Ascending aorta (tissue), 2 donors: Measurements from ENCODE around the gene ARVCF. TPM values are rescaled to one million over a fixed set of nuclear protein-coding genes. Genes with fewer than 3 reads are reported as not detected.

Experiments
- DNase-seq, 2 donors: peaks; one replicate each; pipeline ENCODE4 v3.0.0-alpha.2; 2019; ENCODE audit warnings: low spot score in 2 of 2
- H3K27ac ChIP-seq, 2 donors: fragments of 200-600 bp; sonication (generic); one replicate each; pipeline ENCODE4 v1.5.1; 2016 to 2017; ENCODE audit warnings: mild to moderate bottlenecking in 1 of 2
- H3K27me3 ChIP-seq: fragments of 200-600 bp; sonication (generic); one replicate; pipeline ENCODE4 v1.5.1; 2017
- H3K36me3 ChIP-seq, 2 donors: fragments of 200-600 bp; sonication (generic); one replicate each; pipeline ENCODE4 v1.5.1; 2016
- H3K4me1 ChIP-seq, 2 donors: fragments of 200-600 bp; sonication (generic); one replicate each; pipeline ENCODE4 v1.5.1; 2016 to 2017; ENCODE audit warnings: mild to moderate bottlenecking in 1 of 2
- H3K4me3 ChIP-seq, 2 donors: fragments of 200-600 bp; sonication (generic); one replicate each; pipeline ENCODE4 v1.5.1; 2016 to 2017; ENCODE audit warnings: mild to moderate bottlenecking in 1 of 2
- H3K9me3 ChIP-seq, 2 donors: fragments of 200-600 bp; sonication (generic); one replicate each; pipeline ENCODE4 v1.5.1; 2016
- intact Hi-C: fragments of 100-400 bp; cut with DNase I; formaldehyde crosslinking; loops from one replicate; pipeline ENCODE4 v1.15.1; 2023
- total RNA-seq: library from RNA; depleted of rRNA; stranded (reverse); fragments of >200 nt; gene quantifications from one replicate; pipeline ENCODE4 v1.1.0, GENCODE V29; 2016
- TF ChIP-seq, protein P1 (sequence below), 3 experiments: fragments of 200-600 bp in 2 of 3; fragments of 450-650 bp in 1 of 3; sonication (generic) in 2 of 3; IDR thresholded peaks; one replicate each; pipeline ENCODE4 v1.5.1; 2016 to 2019; ENCODE audit warnings: antibody characterized with exemption in 3 of 3, mild to moderate bottlenecking in 1 of 3, moderate library complexity in 1 of 3

Gene ARVCF
- total RNA-seq, 1 donor from 2014 or later: 252 TPM

DNA sequence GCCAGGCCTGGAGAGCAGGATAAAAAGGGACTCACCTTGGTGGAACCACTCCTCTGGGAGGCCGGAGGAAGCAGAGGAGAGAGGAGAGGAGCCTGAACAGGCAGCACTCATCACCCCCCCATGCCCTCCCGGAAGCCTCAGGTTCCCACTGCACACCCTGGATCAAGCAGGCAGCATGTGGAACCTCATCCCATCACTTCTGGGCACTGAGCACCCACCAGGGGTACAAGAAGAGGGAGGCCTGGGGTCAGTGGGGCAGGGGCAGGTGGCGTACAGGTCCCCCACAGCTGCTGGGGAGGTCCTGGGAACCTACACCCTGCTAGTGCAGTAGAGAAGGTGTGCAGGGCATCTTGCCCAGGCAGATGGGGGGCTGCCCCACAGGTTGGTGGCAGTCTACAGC, 40.0 kb downstream of the ARVCF start:
- no peaks in the 10 kb centered on the region for H3K9me3 ChIP-seq
- peaks cover 0 to 4% of the 10 kb centered on the region in 2 donors for H3K4me1 ChIP-seq
- no peak overlapping the region for H3K4me3 ChIP-seq
- no peaks in the 10 kb centered on the region for H3K27me3 ChIP-seq
- TF ChIP-seq, protein P1, sequence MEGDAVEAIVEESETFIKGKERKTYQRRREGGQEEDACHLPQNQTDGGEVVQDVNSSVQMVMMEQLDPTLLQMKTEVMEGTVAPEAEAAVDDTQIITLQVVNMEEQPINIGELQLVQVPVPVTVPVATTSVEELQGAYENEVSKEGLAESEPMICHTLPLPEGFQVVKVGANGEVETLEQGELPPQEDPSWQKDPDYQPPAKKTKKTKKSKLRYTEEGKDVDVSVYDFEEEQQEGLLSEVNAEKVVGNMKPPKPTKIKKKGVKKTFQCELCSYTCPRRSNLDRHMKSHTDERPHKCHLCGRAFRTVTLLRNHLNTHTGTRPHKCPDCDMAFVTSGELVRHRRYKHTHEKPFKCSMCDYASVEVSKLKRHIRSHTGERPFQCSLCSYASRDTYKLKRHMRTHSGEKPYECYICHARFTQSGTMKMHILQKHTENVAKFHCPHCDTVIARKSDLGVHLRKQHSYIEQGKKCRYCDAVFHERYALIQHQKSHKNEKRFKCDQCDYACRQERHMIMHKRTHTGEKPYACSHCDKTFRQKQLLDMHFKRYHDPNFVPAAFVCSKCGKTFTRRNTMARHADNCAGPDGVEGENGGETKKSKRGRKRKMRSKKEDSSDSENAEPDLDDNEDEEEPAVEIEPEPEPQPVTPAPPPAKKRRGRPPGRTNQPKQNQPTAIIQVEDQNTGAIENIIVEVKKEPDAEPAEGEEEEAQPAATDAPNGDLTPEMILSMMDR (IDR thresholded peaks at IDR 0.05): no peak
- no peak overlapping the region for H3K27ac ChIP-seq
- no peak for DNase-seq
- intact Hi-C loops: no loop called here
- peaks cover 79 to 80% of the 10 kb centered on the region in 2 donors for H3K36me3 ChIP-seq

DNA sequence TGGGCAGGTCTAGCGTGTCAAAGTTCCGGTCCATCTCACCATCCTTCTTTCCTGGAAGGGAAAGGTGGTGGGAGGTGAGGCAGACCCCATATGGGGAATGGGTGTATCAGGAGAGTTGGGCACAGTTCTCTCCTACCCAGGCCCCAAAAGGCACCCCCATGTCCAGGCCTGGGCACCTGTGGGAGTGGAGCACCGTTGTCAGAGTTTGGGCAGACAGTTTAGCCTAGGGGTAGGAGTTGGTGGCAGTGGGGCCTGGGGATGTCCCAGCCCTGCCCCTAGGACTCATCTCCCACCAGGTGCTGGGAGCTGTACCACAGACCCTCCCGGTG, 41.0 kb downstream of the ARVCF start:
- H3K36me3 ChIP-seq: peaks cover 79 to 81% of the 10 kb centered on the region in 2 donors
- TF ChIP-seq, protein P1 (IDR thresholded peaks at IDR 0.05): no peak

DNA sequence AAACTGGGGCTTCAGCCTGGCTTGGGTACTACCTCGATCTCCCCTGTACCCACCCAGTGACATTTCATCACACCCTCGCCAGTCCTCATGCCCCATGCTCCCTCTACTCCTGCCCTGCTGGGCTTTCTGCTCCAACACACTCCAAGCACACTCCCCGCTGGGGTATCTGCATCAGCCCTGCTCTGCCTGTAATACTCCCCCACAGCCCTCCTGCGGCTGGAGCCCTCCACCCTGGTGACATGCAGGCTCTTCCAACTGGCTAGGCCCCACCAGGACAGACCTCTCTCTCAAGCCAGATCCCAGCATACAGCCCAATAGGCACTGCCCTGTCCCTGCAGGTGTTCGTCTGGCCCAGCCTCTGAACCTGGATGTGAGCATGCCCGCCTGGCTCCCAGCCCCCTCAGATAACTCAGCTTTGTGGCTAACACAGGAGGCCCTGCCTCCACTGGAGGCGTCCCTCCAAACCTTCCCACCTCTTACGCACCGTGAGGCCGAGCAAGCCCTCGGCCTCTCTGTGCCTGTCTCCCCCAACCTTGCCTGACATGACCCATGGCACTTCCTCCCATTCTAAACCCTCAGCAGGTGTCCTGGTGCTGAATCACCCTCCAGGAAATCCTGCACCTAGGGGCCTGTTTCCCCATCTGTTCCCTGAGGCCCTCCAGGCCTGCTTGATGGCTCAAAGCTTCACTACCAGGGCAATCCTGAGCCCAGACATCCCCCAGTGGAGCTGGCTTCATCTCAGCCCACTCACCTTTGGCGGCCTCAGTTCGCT, 41.5 kb downstream of the ARVCF start:
- Histone ChIP-seq H3K4me3 (no peak overlapping the region), H3K27me3 (no peaks in the 10 kb centered on the region), H3K9me3 (no peaks in the 10 kb centered on the region), H3K36me3 (peaks cover 77 to 80% of the 10 kb centered on the region in 2 donors), H3K27ac (peak overlapping the region; percentile 28 to 54), H3K4me1 (peaks cover 0 to 10% of the 10 kb centered on the region in 2 donors)
- TF ChIP-seq, protein P1 (IDR thresholded peaks at IDR 0.05): no peak
- intact Hi-C loops: no loop called here
- no peak for DNase-seq

More for the DNA sequence above, 41.0 kb downstream of the ARVCF start:
- Histone ChIP-seq H3K27me3 (no peaks in the 10 kb centered on the region), H3K9me3 (no peaks in the 10 kb centered on the region), H3K4me3 (no peak overlapping the region), H3K4me1 (peaks cover 0 to 9% of the 10 kb centered on the region in 2 donors), H3K27ac (peak overlapping the region; percentile 28 to 54)
- intact Hi-C loops: no loop called here
- DNase-seq: no peak

DNA sequence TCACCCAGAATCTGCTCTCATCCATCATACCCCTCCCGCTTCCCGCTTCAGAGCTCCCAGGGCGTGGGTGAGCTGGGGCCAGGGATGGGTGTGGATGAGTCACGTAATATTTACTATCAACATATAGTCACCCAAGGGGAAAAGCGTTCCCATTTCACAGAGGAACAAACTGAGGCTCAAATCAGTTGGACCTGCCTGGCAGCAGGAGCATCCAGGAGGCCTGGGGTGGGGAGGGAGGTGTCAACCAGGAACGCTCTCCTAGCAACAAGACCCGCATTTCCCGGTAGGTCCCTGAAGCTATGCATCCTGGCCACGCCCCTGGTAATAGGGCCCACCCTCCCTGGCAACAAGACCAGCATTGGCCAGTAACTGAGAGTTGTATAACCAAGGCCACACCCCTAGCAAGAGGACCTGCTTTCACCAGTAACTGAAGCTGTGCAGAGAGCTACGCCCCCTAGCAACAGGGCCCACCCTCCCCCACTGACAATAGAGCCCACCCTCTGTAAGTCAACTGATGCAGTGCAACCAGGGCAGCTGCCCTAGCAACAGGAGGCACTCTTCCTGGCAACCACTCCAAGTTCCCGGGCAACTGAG, 42.3 kb downstream of the ARVCF start:
- Histone ChIP-seq H3K4me1 (peaks cover 0 to 10% of the 10 kb centered on the region in 2 donors), H3K4me3 (no peak overlapping the region), H3K27me3 (no peaks in the 10 kb centered on the region), H3K36me3 (peaks cover 77 to 78% of the 10 kb centered on the region in 2 donors), H3K9me3 (no peaks in the 10 kb centered on the region), H3K27ac (peak overlapping the region in 1 of 2 donors; percentile 28)
- intact Hi-C loops: no loop called here
- DNase-seq: no peak
- TF ChIP-seq, protein P1 (IDR thresholded peaks at IDR 0.05): no peak

DNA sequence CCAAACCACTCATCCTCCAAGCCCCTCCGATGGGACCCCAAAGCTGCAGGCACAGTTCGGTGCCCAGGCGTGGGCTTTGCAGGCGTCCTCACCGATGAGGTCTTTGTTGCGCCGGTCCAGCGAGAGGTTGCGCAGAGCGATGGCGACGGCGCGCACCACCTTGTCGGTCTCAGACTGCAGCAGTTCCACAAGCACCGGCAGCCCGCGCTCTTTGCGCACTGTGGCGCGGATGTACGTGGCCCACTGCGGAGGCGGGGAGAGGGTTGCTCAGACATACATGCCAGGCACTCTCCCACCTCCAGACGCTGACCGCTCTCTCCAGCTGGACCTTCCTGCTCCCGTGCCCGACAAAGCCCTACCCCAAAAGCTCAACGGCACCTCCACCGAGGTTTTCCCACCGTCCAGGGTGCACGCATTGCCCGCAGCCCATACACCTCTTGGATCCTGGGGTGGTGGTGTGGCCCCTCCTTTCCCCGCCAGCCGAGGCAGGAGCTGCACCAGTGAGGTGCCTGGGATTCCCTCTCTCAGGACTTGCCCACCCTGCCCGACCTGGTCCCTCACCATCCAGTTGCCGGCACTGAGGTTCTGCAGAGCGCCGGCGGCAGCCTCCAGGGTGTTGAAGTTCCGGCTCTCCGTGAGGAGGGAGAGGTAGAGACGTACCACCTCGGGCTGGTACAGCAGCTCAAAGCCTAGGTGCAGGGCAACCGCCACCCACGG, 42.9 kb downstream of the ARVCF start:
- intact Hi-C loops: no loop called here
- DNase-seq: no peak
- H3K4me1 ChIP-seq: peaks cover 0 to 10% of the 10 kb centered on the region in 2 donors
- no peaks in the 10 kb centered on the region for H3K27me3 ChIP-seq
- peaks cover 77 to 78% of the 10 kb centered on the region in 2 donors for H3K36me3 ChIP-seq
- no peak overlapping the region for H3K4me3 ChIP-seq
- H3K27ac ChIP-seq: peak overlapping the region in 1 of 2 donors; percentile 21
- TF ChIP-seq, protein P1 (IDR thresholded peaks at IDR 0.05): no peak
- H3K9me3 ChIP-seq: no peaks in the 10 kb centered on the region
